ENCODE data around the gene CSTPP1.
"Not testable (repeated sequence)": the region's sequence is repeated elsewhere in the genome, so short reads cannot be mapped to it uniquely, and the experiment has no call there.

Gene CSTPP1

DNA sequence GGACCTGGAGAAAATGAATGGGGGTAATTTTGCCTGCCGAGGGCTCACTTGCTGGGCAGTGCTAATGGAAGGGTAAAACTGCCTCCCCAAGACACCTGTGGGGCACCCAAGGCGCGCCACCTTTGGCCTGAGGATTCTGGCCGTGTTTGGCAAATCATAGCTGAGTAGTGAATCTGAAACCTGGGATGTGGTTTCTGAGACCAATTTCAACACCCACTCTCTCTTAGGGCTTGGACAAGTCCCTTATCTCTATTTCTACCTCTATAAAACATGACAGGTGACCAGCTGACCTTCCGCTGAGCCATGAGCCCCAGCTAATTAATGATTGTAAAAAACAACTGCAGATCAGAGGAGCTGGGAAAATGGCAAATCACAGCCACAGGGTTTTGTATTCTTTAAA, 251.2 kb downstream of the CSTPP1 start:
- peak overlapping the region; percentile 68 for H3K4me3 ChIP-seq (ENCODE audit: low read depth, low read length)
- H3K27me3 ChIP-seq (replicated peaks): no peaks in the 10 kb centered on the region
- no peak for DNase-seq
- no peak overlapping the region for H3K27ac ChIP-seq
- no peaks in the 10 kb centered on the region for H3K36me3 ChIP-seq (replicated peaks)
- in situ Hi-C loops (cut with HindIII; ENCODE audit: low pct_ligation_motif_present, low sequenced_read_pairs): no loop called here
- TF ChIP-seq, protein P1, sequence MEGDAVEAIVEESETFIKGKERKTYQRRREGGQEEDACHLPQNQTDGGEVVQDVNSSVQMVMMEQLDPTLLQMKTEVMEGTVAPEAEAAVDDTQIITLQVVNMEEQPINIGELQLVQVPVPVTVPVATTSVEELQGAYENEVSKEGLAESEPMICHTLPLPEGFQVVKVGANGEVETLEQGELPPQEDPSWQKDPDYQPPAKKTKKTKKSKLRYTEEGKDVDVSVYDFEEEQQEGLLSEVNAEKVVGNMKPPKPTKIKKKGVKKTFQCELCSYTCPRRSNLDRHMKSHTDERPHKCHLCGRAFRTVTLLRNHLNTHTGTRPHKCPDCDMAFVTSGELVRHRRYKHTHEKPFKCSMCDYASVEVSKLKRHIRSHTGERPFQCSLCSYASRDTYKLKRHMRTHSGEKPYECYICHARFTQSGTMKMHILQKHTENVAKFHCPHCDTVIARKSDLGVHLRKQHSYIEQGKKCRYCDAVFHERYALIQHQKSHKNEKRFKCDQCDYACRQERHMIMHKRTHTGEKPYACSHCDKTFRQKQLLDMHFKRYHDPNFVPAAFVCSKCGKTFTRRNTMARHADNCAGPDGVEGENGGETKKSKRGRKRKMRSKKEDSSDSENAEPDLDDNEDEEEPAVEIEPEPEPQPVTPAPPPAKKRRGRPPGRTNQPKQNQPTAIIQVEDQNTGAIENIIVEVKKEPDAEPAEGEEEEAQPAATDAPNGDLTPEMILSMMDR (IDR thresholded peaks at IDR 0.05; ENCODE audit: low read depth, low read length, missing control alignments): no peak

DNA sequence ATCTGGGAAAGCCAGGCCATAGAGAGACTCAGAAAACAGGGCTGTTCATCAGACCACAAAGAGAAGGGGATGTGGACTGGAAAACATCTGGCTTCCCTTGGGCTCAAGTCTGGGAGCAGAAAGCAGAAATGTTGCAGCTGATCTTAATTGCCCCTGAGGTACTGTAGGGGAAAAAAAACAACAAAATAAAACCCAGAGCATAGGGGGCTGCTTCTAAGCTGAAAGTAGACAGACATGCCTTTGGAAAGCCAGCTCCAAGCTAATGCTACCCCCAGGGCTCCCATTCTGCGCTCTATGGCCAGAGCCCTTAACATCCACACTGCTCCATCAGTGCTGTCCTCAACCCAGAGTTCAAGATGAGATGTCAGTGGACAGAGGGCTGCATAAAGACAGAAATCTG, 251.7 kb downstream of the CSTPP1 start:
- Histone ChIP-seq H3K36me3 (replicated peaks) (no peaks in the 10 kb centered on the region), H3K4me3 (ENCODE audit: low read depth, low read length) (no peak overlapping the region), H3K27ac (no peak overlapping the region), H3K27me3 (replicated peaks) (no peaks in the 10 kb centered on the region)
- TF ChIP-seq, protein P1 (IDR thresholded peaks at IDR 0.05; ENCODE audit: low read depth, low read length, missing control alignments): no peak
- no peak for DNase-seq
- in situ Hi-C loops (cut with HindIII; ENCODE audit: low pct_ligation_motif_present, low sequenced_read_pairs): no loop called here

DNA sequence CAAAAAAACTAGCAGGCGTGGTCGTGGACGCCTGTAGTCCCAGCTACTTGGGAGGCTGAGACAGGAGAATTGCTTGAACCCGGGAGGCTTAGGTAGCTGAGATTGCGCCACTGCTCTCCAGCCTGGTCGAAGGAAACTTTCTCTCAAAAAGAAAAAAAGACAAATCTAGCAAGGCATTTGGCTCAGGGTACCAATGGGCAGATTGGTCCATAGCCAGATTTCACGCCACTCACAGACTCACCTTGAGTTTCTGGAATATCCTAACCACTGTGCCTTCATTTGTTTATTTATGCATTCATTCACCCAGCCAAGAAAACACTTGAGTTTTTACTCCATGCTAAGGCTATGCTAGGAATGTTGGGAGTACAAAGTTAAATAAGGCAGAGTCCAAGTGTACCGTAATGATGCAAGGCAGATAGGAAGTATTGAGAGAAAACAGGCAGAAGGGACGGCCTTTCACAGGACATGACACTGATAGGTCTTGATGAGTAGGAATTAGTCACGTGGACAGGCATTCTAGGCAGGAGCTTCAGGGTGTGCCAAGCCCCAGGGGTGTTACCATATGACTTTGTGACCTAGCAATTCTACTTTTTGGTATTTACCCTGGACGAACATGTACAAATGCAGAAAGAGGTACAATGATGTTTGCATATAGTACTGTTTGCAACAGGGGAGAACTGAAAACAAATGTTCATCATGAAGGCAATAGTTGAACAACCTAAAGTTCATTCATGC, 252.7 kb downstream of the CSTPP1 start:
- H3K27ac ChIP-seq: no peak overlapping the region
- DNase-seq: peak; percentile 80

DNA sequence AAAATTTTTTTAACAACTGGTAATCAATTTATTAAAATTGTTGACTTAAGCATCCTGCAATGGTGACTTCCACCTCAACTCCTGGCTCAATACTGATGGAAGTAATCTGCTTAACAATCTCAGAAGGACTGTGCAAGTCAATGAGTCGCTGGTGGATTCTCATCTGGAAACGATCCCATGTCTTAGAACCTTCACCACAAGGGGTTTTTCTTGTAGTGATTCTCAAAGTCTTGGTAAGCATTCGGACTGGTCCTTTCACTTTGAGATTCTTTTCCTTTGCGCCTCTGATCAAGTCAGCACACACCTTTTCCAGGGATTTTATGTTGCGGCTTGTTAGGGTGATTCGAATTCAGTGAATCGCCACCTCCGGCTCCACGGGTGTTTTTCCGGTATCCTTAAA, 254.6 kb downstream of the CSTPP1 start:
- H3K27me3 ChIP-seq (replicated peaks); H3K27ac ChIP-seq; DNase-seq; in situ Hi-C loops (cut with HindIII; ENCODE audit: low pct_ligation_motif_present, low sequenced_read_pairs); H3K4me3 ChIP-seq (ENCODE audit: low read depth, low read length); H3K36me3 ChIP-seq (replicated peaks): not testable (repeated sequence)

More for the DNA sequence above, 252.7 kb downstream of the CSTPP1 start:
- TF ChIP-seq, protein P1 (IDR thresholded peaks at IDR 0.05; ENCODE audit: low read depth, low read length, missing control alignments): no peak
- Histone ChIP-seq H3K4me3 (ENCODE audit: low read depth, low read length) (no peak overlapping the region), H3K27me3 (replicated peaks) (no peaks in the 10 kb centered on the region), H3K36me3 (replicated peaks) (no peaks in the 10 kb centered on the region)
- in situ Hi-C loops (cut with HindIII; ENCODE audit: low pct_ligation_motif_present, low sequenced_read_pairs): no loop called here

DNA sequence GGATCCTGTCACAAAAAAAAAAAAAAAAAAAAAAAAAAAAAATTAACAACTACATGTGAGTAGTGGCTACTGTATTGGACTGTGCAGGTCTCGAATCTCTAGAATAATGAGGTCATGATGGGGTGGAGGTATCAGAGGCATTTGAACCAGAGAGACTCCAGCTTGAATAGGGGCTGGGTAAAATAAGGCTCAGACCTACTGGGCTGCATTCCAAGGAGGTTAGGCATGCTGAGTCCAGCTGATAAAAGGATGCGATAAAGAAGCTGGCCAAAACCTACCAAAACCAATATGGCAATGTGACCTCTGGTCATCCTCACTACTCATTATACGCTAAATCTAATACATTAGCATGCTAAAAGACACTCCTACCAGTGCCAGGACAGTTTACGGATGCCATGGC, 255.6 kb downstream of the CSTPP1 start:
- Histone ChIP-seq H3K27ac (no peak overlapping the region), H3K36me3 (replicated peaks) (no peaks in the 10 kb centered on the region), H3K27me3 (replicated peaks) (no peaks in the 10 kb centered on the region), H3K4me3 (ENCODE audit: low read depth, low read length) (no peak overlapping the region)
- in situ Hi-C loops (cut with HindIII; ENCODE audit: low pct_ligation_motif_present, low sequenced_read_pairs): no loop called here
- DNase-seq: no peak
- TF ChIP-seq, protein P1 (IDR thresholded peaks at IDR 0.05; ENCODE audit: low read depth, low read length, missing control alignments): no peak

DNA sequence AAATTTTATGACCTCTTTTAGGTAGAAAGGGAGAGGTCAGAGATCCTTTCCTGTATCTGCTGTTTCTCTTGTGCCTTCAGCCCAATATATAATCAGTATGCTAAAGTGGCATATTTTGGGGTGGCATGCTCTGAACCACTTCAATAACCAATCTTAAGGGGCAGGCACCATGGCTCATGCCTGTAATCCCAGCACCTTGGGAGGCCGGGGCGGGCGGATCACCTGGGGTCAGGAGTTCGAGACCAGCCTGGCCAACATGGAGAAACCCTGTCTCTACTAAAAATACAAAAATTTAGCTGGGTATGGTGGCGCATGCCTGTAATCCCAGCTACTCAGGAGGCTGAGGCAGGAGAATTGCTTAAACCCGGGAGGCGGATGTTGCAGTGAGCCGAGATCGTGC, 261.6 kb downstream of the CSTPP1 start:
- H3K4me3 ChIP-seq (ENCODE audit: low read depth, low read length); H3K27me3 ChIP-seq (replicated peaks); H3K36me3 ChIP-seq (replicated peaks); in situ Hi-C loops (cut with HindIII; ENCODE audit: low pct_ligation_motif_present, low sequenced_read_pairs); H3K27ac ChIP-seq; DNase-seq: not testable (repeated sequence)

DNA sequence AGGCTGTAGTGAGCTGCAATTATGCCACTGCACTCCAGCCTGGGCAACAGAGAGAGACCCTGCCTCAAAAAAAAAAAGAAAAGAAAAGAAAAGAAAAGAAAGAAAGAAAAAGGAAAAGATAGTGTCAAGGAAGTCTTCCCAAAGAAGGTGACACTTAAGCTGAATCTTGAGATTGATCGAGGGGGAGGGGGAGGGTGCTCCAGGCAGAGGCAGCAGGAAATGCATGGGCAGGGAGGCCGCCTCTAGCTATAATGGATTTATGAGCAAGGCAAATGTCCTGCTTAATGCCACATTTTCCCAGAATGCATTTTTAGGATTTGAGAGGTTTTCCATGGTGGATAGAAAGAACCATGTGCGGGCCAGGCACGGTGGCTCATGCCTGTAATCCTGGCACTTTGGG, 264.5 kb downstream of the CSTPP1 start:
- in situ Hi-C loops (cut with HindIII; ENCODE audit: low pct_ligation_motif_present, low sequenced_read_pairs): no loop called here

More for the DNA sequence above, 264.5 kb downstream of the CSTPP1 start:
- no peak for DNase-seq
- H3K27me3 ChIP-seq (replicated peaks): no peaks in the 10 kb centered on the region
- no peak overlapping the region for H3K27ac ChIP-seq
- no peak overlapping the region for H3K4me3 ChIP-seq (ENCODE audit: low read depth, low read length)
- no peaks in the 10 kb centered on the region for H3K36me3 ChIP-seq (replicated peaks)
- TF ChIP-seq, protein P1 (IDR thresholded peaks at IDR 0.05; ENCODE audit: low read depth, low read length, missing control alignments): no peak

Data from brain microvascular endothelial cell (primary cell).